ENCODE results near the gene JAZF1.

GRCh38 chr7:28060371-28060950, 120.1 kb downstream of the JAZF1 start:
- TF ChIP-seq SRF (IDR thresholded peaks at IDR 0.05; ENCODE audit: low read depth) (no peak), REST (IDR thresholded peaks at IDR 0.05; ENCODE audit: low read depth) (no peak), EZH2phosphoT487 (IDR thresholded peaks at IDR 0.05; ENCODE audit: borderline replicate concordance) (no peak), POLR2AphosphoS5 (IDR thresholded peaks at IDR 0.05; ENCODE audit: low read depth, low read length) (no peak), CTCF (IDR thresholded peaks at IDR 0.05 in 2 of 3, conservative IDR thresholded peaks at IDR 0.05 in 1 of 3; ENCODE audit: borderline replicate concordance in 1 of 3, insufficient read depth in 1 of 3, low read depth in 2 of 3, low read length in 2 of 3) (no peak), YY1 (IDR thresholded peaks at IDR 0.05; ENCODE audit: extremely low read depth, insufficient replicate concordance, low read depth, low read length) (no peak), ATF3 (IDR thresholded peaks at IDR 0.05) (no peak), FOSL1 (IDR thresholded peaks at IDR 0.05; ENCODE audit: low read depth) (no peak), SIN3A (IDR thresholded peaks at IDR 0.05; ENCODE audit: low read depth) (no peak), ZBTB33 (IDR thresholded peaks at IDR 0.05; ENCODE audit: extremely low read depth, insufficient replicate concordance, low read length) (no peak), EZH2 (IDR thresholded peaks at IDR 0.05) (no peak), CEBPB (IDR thresholded peaks at IDR 0.05; ENCODE audit: low read depth) (no peak), ELF1 (IDR thresholded peaks at IDR 0.05; ENCODE audit: borderline replicate concordance, low read depth) (no peak)
